Neural progenitor cell (in vitro differentiated cells): ENCODE results near the gene SH3D21.

ENCODE experiments used
- CTCF ChIP-seq: fragments of 200-600 bp; sonication (generic); IDR thresholded peaks from 2 replicates; pipeline ENCODE4 v1.5.1; 2017; ENCODE audit warnings: antibody characterized with exemption, mild to moderate bottlenecking
- EZH2 ChIP-seq: fragments of 200-600 bp; sonication (generic); IDR thresholded peaks from 2 replicates; pipeline ENCODE4 v1.6.1; 2017; ENCODE audit warnings: antibody characterized with exemption, mild to moderate bottlenecking, moderate library complexity

DNA sequence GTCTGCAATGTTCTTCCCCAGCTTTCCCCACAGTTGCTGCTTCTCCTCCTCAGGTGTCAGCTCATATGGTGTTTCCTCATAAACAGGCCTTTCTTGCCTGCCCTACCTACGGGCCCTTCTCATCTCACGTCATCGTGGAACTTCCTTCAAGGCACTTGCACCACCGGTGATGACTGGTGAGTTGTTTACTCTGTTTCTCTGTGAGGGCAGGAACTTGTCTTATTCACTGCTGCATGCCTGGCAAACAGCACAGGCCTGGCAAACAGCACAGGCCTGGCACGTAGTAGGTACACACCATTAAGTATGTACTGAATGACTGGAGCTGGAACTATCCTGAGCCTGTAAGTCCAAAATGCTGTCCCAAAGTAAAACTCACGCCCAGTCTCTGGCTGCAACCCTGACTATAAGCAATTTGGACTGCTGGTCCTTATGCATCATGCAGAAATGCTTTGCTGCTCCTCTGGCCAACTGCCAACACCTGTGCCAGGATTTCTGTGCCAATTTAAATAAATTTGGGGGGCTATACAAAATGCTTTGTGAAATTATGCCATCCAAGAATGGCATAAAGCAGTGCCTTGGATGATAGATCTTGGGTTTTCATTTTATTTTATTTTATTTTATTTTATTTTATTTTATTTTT is 53.9 kb downstream of the SH3D21 start:
- TF ChIP-seq EZH2 (no peak), CTCF (no peak)
